Measurements from ENCODE around the gene GJA9. TPM values are rescaled to one million over a fixed set of nuclear protein-coding genes. Genes with fewer than 3 reads are reported as not detected.

Gene GJA9
- total RNA-seq, 1 donor from 2014 or later: not detected

GRCh38 chr1:38833146-38833545 lies 48.2 kb downstream of the GJA9 start:
- no peaks in the 10 kb centered on the region for H3K36me3 ChIP-seq
- peaks cover 7% of the 10 kb centered on the region for H3F3A ChIP-seq (ENCODE audit: low read depth)
- Mint-ChIP-seq H3K4me1 (peaks cover 12% of the 10 kb centered on the region), H3K9me3 (no peaks in the 10 kb centered on the region), H3K4me3 (no peak overlapping the region), H3K27ac (no peak overlapping the region), H3K36me3 (no peaks in the 10 kb centered on the region), H3K27me3 (ENCODE audit: insufficient read depth, low read depth) (peaks cover 4% of the 10 kb centered on the region)
- H3K27me3 ChIP-seq: no peaks in the 10 kb centered on the region
- H3K9ac ChIP-seq: no peak overlapping the region
- H3K27ac ChIP-seq: no peak overlapping the region
- DNase-seq (ENCODE audit: low spot score): no peak
- H3K4me1 ChIP-seq: peaks cover 5% of the 10 kb centered on the region
- no peaks in the 10 kb centered on the region for H3K79me2 ChIP-seq (ENCODE audit: low read depth)
- H3K9me3 ChIP-seq (ENCODE audit: low read depth): no peaks in the 10 kb centered on the region
- no peak overlapping the region for H3K4me3 ChIP-seq
- no peak overlapping the region for H2AFZ ChIP-seq (replicated peaks)
- TF ChIP-seq EZH2 (IDR thresholded peaks at IDR 0.05) (no peak), CTCF (IDR thresholded peaks at IDR 0.05) (no peak), EZH2phosphoT487 (IDR thresholded peaks at IDR 0.05) (no peak)
- H3K4me2 ChIP-seq: no peak overlapping the region
- H4K20me1 ChIP-seq (ENCODE audit: low read depth): no peaks in the 10 kb centered on the region

- no peak overlapping the region for H3K4me2 ChIP-seq
- H3K9ac ChIP-seq: no peak overlapping the region
- no peaks in the 10 kb centered on the region for H3K79me2 ChIP-seq (ENCODE audit: low read depth)
- Mint-ChIP-seq H3K27me3 (ENCODE audit: insufficient read depth, low read depth) (peaks cover 4% of the 10 kb centered on the region), H3K4me3 (no peak overlapping the region), H3K27ac (no peak overlapping the region), H3K9me3 (no peaks in the 10 kb centered on the region), H3K36me3 (no peaks in the 10 kb centered on the region), H3K4me1 (peaks cover 12% of the 10 kb centered on the region)
- TF ChIP-seq EZH2phosphoT487 (IDR thresholded peaks at IDR 0.05) (no peak), EZH2 (IDR thresholded peaks at IDR 0.05) (no peak), CTCF (IDR thresholded peaks at IDR 0.05) (no peak)
- peaks cover 1% of the 10 kb centered on the region for H3F3A ChIP-seq (ENCODE audit: low read depth)
- no peaks in the 10 kb centered on the region for H3K27me3 ChIP-seq
- no peak overlapping the region for H2AFZ ChIP-seq (replicated peaks)
- no peak overlapping the region for H3K4me3 ChIP-seq
- H3K9me3 ChIP-seq (ENCODE audit: low read depth): no peaks in the 10 kb centered on the region
- peaks cover 5% of the 10 kb centered on the region for H3K4me1 ChIP-seq
- DNase-seq (ENCODE audit: low spot score): no peak
- H3K36me3 ChIP-seq: no peaks in the 10 kb centered on the region
- no peak overlapping the region for H3K27ac ChIP-seq
- no peaks in the 10 kb centered on the region for H4K20me1 ChIP-seq (ENCODE audit: low read depth)
Measured at GRCh38 chr1:38832370-38832734, 49.0 kb downstream of the GJA9 start.

GRCh38 chr1:38831731-38832369 lies 49.5 kb downstream of the GJA9 start:
- Mint-ChIP-seq H3K4me3 (no peak overlapping the region), H3K4me1 (peaks cover 12% of the 10 kb centered on the region), H3K27ac (no peak overlapping the region), H3K9me3 (no peaks in the 10 kb centered on the region), H3K36me3 (no peaks in the 10 kb centered on the region), H3K27me3 (ENCODE audit: insufficient read depth, low read depth) (peaks cover 4% of the 10 kb centered on the region)
- Histone ChIP-seq H3K9ac (no peak overlapping the region), H3K27ac (no peak overlapping the region), H3F3A (ENCODE audit: low read depth) (no peaks in the 10 kb centered on the region), H3K4me2 (no peak overlapping the region), H3K4me3 (no peak overlapping the region), H3K9me3 (ENCODE audit: low read depth) (no peaks in the 10 kb centered on the region), H3K36me3 (no peaks in the 10 kb centered on the region), H3K4me1 (peaks cover 5% of the 10 kb centered on the region), H2AFZ (replicated peaks) (no peak overlapping the region), H4K20me1 (ENCODE audit: low read depth) (no peaks in the 10 kb centered on the region), H3K79me2 (ENCODE audit: low read depth) (no peaks in the 10 kb centered on the region), H3K27me3 (no peaks in the 10 kb centered on the region)
- TF ChIP-seq CTCF (IDR thresholded peaks at IDR 0.05) (no peak), EZH2phosphoT487 (IDR thresholded peaks at IDR 0.05) (no peak), EZH2 (IDR thresholded peaks at IDR 0.05) (no peak)
- no peak for DNase-seq (ENCODE audit: low spot score)
